GM12878 (cell line): Measurements from ENCODE around the gene TAF13.

Experiments used
- BHLHE40 ChIP-seq, 2 experiments: fragments of 450-650 bp in 1 of 2; IDR thresholded peaks; 2 replicates each; pipeline ENCODE4 v1.6.1; 2011 to 2017; ENCODE audit warnings: low read depth in 2 of 2, borderline replicate concordance in 1 of 2, improper control_type of control experiment in 1 of 2, low read length in 1 of 2, mild to moderate bottlenecking in 1 of 2
- CTCF ChIP-seq, 3 experiments: IDR thresholded peaks in 2 of 3; conservative IDR thresholded peaks in 1 of 3; 2 replicates each; pipeline ENCODE4 v1.5.1; 2011; ENCODE audit warnings: low read depth in 3 of 3, low read length in 3 of 3, mild to moderate bottlenecking in 3 of 3, control low read depth in 2 of 3, moderate library complexity in 2 of 3, inconsistent platforms in 1 of 3, mixed read lengths in 1 of 3; ENCODE audit not compliant: control insufficient read depth in 2 of 3, insufficient read depth in 1 of 3; ENCODE audit errors: extremely low read depth in 1 of 3
- EGR1 ChIP-seq, 2 experiments: IDR thresholded peaks; 1 replicate in 1 of 2; 2 replicates in 1 of 2; pipeline ENCODE4 v1.6.1; 2011 to 2012; ENCODE audit warnings: low read depth in 2 of 2, low read length in 2 of 2, borderline replicate concordance in 1 of 2, mild to moderate bottlenecking in 1 of 2, moderate library complexity in 1 of 2
- ZNF24 ChIP-seq: fragments of 450-650 bp; IDR thresholded peaks from 2 replicates; pipeline ENCODE4 v1.6.1; 2017; ENCODE audit warnings: antibody characterized with exemption, mild to moderate bottlenecking
- TF ChIP-seq, protein P1 (sequence below): fragments of 450-650 bp; IDR thresholded peaks from 2 replicates; pipeline ENCODE4 v1.6.1; 2017; ENCODE audit warnings: mild to moderate bottlenecking, low read depth, inconsistent platforms; ENCODE audit not compliant: poor library complexity, severe bottlenecking

- TF ChIP-seq ZNF24 (no peak), CTCF (IDR thresholded peaks at IDR 0.05 in 2 of 3, conservative IDR thresholded peaks at IDR 0.05 in 1 of 3; ENCODE audit: control insufficient read depth in 2 of 3, extremely low read depth in 1 of 3, insufficient read depth in 1 of 3, low read depth in 3 of 3, low read length in 3 of 3) (no peak), EGR1 (IDR thresholded peaks at IDR 0.05; ENCODE audit: borderline replicate concordance in 1 of 2, low read depth in 2 of 2, low read length in 2 of 2) (no peak), BHLHE40 (IDR thresholded peaks at IDR 0.05; ENCODE audit: borderline replicate concordance in 1 of 2, low read depth in 2 of 2, low read length in 1 of 2) (no peak)
- TF ChIP-seq, protein P1, sequence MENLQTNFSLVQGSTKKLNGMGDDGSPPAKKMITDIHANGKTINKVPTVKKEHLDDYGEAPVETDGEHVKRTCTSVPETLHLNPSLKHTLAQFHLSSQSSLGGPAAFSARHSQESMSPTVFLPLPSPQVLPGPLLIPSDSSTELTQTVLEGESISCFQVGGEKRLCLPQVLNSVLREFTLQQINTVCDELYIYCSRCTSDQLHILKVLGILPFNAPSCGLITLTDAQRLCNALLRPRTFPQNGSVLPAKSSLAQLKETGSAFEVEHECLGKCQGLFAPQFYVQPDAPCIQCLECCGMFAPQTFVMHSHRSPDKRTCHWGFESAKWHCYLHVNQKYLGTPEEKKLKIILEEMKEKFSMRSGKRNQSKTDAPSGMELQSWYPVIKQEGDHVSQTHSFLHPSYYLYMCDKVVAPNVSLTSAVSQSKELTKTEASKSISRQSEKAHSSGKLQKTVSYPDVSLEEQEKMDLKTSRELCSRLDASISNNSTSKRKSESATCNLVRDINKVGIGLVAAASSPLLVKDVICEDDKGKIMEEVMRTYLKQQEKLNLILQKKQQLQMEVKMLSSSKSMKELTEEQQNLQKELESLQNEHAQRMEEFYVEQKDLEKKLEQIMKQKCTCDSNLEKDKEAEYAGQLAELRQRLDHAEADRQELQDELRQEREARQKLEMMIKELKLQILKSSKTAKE, result no peak
These were observed 16.8 kb downstream of the TAF13 start for GRCh38 chr1:109059026-109059425.
